ENCODE measurements around the gene SAMSN1.

The SAMSN1 gene

DNA sequence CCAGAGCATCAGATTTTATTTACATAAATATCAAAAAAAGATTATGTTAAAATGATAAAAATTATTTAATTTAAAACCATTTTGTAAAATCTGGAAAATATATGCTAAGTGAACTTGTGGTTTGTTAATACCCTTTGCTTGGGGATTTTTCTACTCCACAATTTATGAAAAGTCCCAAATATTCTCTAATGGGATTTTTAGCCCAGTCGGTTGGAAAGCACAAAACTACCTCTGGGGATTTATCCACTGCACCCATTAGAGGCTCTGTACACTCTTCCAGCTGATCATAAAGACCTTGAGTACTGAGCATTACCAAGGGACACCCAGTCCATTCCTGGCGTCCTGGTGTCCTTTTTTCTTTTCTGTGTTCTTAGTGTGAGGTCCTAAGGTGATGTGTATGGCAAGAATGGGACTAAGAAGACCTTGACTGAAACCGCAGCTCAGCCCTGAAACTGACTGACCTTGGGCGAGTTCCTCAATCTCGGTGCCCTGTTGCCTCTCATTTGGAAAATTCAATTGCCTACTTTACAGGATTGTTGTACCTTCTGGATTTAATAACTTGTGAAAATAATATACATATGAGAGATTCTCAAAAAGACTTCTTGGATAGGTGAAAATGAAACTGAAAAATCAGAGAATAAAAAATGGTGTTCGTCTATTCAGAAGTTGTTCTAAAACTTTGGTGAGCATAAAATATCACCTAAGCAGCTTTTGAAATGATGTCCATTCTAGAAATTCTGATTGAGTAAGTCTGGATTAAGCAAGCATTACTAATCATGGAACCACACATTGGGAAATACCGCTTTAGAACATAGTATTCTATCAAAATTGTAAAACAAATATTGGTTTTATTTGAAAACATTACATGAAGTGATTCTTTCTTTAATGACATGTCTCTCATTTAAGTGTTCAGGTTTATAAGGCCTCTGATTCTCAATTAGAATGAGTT lies 21.5 kb upstream of the SAMSN1 start (continued):
- TF ChIP-seq ZNF266 (tag by site-specific recombination; IDR thresholded peaks at IDR 0.05; ENCODE audit: low read depth) = no peak
- TF ChIP-seq REPIN1 (tag by site-specific recombination; IDR thresholded peaks at IDR 0.05; ENCODE audit: low read depth) = no peak
- TF ChIP-seq ZSCAN23 (tag by site-specific recombination; IDR thresholded peaks at IDR 0.05) = no peak
- no peak for TF ChIP-seq ZNF16 (tag by site-specific recombination; IDR thresholded peaks at IDR 0.05; ENCODE audit: low read depth)
- TF ChIP-seq ZNF23 (tag by site-specific recombination; IDR thresholded peaks at IDR 0.05; ENCODE audit: borderline replicate concordance) = no peak
- no peak for TF ChIP-seq ZNF121 (tag by site-specific recombination; IDR thresholded peaks at IDR 0.05)
- TF ChIP-seq ZNF112 (tag by site-specific recombination; IDR thresholded peaks at IDR 0.05) = no peak
- TF ChIP-seq, protein P1, sequence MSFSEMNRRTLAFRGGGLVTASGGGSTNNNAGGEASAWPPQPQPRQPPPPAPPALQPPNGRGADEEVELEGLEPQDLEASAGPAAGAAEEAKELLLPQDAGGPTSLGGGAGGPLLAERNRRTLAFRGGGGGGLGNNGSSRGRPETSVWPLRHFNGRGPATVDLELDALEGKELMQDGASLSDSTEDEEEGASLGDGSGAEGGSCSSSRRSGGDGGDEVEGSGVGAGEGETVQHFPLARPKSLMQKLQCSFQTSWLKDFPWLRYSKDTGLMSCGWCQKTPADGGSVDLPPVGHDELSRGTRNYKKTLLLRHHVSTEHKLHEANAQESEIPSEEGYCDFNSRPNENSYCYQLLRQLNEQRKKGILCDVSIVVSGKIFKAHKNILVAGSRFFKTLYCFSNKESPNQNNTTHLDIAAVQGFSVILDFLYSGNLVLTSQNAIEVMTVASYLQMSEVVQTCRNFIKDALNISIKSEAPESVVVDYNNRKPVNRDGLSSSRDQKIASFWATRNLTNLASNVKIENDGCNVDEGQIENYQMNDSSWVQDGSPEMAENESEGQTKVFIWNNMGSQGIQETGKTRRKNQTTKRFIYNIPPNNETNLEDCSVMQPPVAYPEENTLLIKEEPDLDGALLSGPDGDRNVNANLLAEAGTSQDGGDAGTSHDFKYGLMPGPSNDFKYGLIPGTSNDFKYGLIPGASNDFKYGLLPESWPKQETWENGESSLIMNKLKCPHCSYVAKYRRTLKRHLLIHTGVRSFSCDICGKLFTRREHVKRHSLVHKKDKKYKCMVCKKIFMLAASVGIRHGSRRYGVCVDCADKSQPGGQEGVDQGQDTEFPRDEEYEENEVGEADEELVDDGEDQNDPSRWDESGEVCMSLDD (tag by site-specific recombination; IDR thresholded peaks at IDR 0.05) = no peak
- no peak for TF ChIP-seq ZNF785 (tag by site-specific recombination; IDR thresholded peaks at IDR 0.05)
- no peak for TF ChIP-seq ZNF521 (tag by site-specific recombination; IDR thresholded peaks at IDR 0.05)
- no peak for TF ChIP-seq ZNF677 (tag by site-specific recombination; IDR thresholded peaks at IDR 0.05)
- no peak for TF ChIP-seq ZNF274 (IDR thresholded peaks at IDR 0.05; ENCODE audit: low read length)
- no peak for TF ChIP-seq ZNF274 (tag by site-specific recombination; IDR thresholded peaks at IDR 0.05; ENCODE audit: borderline replicate concordance)
- no peak for TF ChIP-seq GLI4 (tag by site-specific recombination; IDR thresholded peaks at IDR 0.05)
- no peak for TF ChIP-seq ZSCAN30 (tag by site-specific recombination; IDR thresholded peaks at IDR 0.05)

DNA sequence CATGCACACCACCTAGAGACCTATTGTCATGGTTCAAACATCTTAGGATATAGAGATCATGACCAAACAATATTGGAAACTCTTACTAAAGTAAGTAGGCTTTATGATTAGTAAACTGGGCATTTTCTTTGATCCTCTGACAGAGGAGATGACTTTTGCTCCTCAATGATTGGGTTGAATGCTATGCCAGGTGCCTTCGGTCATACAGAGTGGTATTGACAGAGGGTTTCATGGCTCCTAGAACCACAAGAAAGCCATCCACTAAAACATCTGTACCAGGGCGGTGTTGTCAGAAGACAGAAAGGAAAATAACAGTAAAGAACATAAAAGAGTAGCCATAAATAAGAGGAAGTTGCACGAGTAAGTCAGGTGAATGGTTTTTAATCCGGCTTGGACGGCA lies 20.8 kb upstream of the SAMSN1 start:
- Histone ChIP-seq H3K4me1 (ENCODE audit: control insufficient read depth, insufficient read depth, low read length) (no peaks in the 10 kb centered on the region), H3K4me3 (ENCODE audit: low read depth, low read length) (no peak overlapping the region), H3K36me3 (ENCODE audit: control insufficient read depth in 2 of 2, insufficient read depth in 1 of 2, low read length in 2 of 2) (no peaks in the 10 kb centered on the region), H3K27ac (ENCODE audit: extremely low read depth, low read depth, low read length) (no peak overlapping the region), H3K9me3 (ENCODE audit: control insufficient read depth, insufficient read depth, low read depth, low read length) (no peaks in the 10 kb centered on the region)
- ChIA-PET CTCF (no interaction called here), POLR2A (no interaction called here)
- TF ChIP-seq ZNF837 (tag by site-specific recombination; IDR thresholded peaks at IDR 0.05) (no peak), ZIC2 (tag by site-specific recombination; IDR thresholded peaks at IDR 0.05) (no peak)
- TF ChIP-seq, protein P2, sequence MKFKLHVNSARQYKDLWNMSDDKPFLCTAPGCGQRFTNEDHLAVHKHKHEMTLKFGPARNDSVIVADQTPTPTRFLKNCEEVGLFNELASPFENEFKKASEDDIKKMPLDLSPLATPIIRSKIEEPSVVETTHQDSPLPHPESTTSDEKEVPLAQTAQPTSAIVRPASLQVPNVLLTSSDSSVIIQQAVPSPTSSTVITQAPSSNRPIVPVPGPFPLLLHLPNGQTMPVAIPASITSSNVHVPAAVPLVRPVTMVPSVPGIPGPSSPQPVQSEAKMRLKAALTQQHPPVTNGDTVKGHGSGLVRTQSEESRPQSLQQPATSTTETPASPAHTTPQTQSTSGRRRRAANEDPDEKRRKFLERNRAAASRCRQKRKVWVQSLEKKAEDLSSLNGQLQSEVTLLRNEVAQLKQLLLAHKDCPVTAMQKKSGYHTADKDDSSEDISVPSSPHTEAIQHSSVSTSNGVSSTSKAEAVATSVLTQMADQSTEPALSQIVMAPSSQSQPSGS (tag by site-specific recombination; IDR thresholded peaks at IDR 0.05; ENCODE audit: low read depth) = no peak
- TF ChIP-seq, protein P3, sequence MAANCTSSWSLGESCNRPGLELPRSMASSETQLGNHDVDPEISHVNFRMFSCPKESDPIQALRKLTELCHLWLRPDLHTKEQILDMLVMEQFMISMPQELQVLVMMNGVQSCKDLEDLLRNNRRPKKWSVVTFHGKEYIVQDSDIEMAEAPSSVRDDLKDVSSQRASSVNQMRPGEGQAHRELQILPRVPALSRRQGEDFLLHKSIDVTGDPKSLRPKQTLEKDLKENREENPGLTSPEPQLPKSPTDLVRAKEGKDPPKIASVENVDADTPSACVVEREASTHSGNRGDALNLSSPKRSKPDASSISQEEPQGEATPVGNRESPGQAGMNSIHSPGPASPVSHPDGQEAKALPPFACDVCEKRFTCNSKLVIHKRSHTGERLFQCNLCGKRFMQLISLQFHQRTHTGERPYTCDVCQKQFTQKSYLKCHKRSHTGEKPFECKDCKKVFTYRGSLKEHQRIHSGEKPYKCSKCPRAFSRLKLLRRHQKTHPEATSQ (tag by site-specific recombination; IDR thresholded peaks at IDR 0.05) = no peak
